ENCODE results near the gene DNAJC8.

The DNAJC8 gene

DNA sequence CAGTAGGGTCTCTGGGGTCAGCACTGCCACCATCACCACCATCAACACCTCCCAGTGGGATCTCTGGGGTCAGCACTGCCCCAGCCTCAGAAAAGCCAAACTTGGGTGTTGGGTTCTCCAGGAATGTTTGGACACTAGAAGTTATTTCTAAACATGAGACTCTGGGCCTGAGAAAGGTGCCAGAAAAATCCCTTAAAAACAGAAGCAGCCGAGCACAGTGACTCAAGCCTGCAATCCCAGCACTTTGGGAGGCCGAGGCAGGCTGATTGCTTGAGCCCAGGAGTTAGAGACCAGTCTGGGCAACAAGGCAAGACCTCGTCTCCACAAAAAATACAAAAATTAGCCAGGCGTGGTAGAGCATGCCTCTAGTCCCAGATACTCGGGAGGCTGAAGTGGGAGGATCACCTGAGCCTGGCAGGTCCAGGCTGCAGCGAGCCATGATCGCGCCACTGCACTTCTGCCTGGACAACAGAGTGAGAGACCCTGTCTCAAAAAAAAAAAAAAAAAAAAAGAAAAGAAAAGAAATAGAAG, 56.8 kb downstream of the DNAJC8 start:
- TF ChIP-seq TEAD4 (IDR thresholded peaks at IDR 0.05) (no peak), FOXM1 (IDR thresholded peaks at IDR 0.05; ENCODE audit: borderline replicate concordance, low read depth) (no peak), CREB1 (IDR thresholded peaks at IDR 0.05; ENCODE audit: low read depth) (no peak), RAD21 (IDR thresholded peaks at IDR 0.05; ENCODE audit: low read depth) (no peak), YY1 (IDR thresholded peaks at IDR 0.05; ENCODE audit: low read depth) (no peak), ZBTB7A (IDR thresholded peaks at IDR 0.05; ENCODE audit: low read depth) (no peak), TAF1 (IDR thresholded peaks at IDR 0.05; ENCODE audit: low read depth) (no peak), EP300 (IDR thresholded peaks at IDR 0.05; ENCODE audit: borderline replicate concordance) (no peak), CEBPB (IDR thresholded peaks at IDR 0.05) (no peak), NFIC (IDR thresholded peaks at IDR 0.05) (no peak), TCF12 (IDR thresholded peaks at IDR 0.05; ENCODE audit: low read depth) (no peak), EGR1 (IDR thresholded peaks at IDR 0.05) (no peak)
- TF ChIP-seq, protein P1, sequence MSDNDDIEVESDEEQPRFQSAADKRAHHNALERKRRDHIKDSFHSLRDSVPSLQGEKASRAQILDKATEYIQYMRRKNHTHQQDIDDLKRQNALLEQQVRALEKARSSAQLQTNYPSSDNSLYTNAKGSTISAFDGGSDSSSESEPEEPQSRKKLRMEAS (IDR thresholded peaks at IDR 0.05) = no peak
- TF ChIP-seq, protein P2, sequence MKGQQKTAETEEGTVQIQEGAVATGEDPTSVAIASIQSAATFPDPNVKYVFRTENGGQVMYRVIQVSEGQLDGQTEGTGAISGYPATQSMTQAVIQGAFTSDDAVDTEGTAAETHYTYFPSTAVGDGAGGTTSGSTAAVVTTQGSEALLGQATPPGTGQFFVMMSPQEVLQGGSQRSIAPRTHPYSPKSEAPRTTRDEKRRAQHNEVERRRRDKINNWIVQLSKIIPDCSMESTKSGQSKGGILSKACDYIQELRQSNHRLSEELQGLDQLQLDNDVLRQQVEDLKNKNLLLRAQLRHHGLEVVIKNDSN (IDR thresholded peaks at IDR 0.05) = no peak
- TF ChIP-seq, protein P3, sequence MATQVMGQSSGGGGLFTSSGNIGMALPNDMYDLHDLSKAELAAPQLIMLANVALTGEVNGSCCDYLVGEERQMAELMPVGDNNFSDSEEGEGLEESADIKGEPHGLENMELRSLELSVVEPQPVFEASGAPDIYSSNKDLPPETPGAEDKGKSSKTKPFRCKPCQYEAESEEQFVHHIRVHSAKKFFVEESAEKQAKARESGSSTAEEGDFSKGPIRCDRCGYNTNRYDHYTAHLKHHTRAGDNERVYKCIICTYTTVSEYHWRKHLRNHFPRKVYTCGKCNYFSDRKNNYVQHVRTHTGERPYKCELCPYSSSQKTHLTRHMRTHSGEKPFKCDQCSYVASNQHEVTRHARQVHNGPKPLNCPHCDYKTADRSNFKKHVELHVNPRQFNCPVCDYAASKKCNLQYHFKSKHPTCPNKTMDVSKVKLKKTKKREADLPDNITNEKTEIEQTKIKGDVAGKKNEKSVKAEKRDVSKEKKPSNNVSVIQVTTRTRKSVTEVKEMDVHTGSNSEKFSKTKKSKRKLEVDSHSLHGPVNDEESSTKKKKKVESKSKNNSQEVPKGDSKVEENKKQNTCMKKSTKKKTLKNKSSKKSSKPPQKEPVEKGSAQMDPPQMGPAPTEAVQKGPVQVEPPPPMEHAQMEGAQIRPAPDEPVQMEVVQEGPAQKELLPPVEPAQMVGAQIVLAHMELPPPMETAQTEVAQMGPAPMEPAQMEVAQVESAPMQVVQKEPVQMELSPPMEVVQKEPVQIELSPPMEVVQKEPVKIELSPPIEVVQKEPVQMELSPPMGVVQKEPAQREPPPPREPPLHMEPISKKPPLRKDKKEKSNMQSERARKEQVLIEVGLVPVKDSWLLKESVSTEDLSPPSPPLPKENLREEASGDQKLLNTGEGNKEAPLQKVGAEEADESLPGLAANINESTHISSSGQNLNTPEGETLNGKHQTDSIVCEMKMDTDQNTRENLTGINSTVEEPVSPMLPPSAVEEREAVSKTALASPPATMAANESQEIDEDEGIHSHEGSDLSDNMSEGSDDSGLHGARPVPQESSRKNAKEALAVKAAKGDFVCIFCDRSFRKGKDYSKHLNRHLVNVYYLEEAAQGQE (IDR thresholded peaks at IDR 0.05; ENCODE audit: low read depth) = no peak

DNA sequence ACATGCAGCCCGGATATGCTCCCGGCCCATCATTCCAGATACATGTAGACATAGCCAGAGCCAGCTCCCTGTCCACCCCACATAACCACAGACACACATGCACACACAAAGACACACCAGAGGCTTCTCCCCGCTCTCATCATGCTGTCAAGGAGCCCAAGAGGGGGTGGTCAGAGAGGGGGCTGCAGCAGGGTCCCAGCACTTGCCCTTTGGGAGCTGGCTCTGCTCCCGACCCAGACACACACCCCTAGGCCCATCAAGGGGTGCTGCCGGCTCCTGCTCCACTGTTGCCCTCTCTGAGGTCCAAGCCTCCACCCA, 58.9 kb downstream of the DNAJC8 start:
- TF ChIP-seq, protein P1 (IDR thresholded peaks at IDR 0.05) = no peak
- TF ChIP-seq YY1 (IDR thresholded peaks at IDR 0.05; ENCODE audit: low read depth) = no peak
- TF ChIP-seq CEBPB (IDR thresholded peaks at IDR 0.05) = no peak

DNA sequence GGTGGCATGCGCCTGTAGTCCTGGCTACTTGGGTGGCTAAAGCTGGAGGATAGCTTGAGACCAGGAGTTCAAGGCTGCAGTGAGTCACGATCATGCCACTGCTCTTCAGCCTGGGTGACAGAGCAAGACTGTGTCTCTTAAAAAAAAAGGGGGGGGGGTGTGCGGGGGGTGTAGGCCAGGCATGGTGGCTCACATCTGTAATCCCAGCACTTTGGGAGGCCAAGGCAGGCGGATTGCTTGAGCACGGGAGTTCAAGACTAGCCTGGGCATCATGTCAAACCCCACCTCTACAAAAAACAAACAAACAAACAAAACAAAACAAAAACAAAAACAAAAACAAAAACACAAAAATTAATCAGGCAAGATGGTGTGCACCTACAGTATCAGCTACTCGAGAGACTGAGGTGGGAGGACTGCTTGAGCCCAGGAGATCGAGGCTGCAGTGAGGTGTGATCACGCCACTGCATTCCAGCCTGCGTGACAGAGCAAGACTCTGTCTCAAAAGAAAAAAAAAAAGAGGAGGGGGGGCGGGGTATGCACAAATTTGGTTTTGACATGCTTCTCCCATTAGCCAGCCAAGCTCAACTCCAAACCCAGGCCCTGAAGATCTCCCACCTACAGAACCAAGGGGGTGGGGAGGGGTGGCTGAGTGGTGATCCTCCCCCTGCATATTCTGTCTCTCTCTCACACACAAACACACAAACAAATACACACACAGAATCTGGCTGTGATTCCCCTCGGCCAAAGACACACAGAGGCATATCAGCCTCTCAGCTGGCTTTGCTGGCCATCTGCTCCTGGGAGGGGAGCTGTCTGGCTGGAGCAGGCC, 59.5 kb downstream of the DNAJC8 start:
- TF ChIP-seq TCF12 (IDR thresholded peaks at IDR 0.05; ENCODE audit: low read depth) = no peak
- no peak for TF ChIP-seq TEAD4 (IDR thresholded peaks at IDR 0.05)
- TF ChIP-seq, protein P2 (IDR thresholded peaks at IDR 0.05) = no peak
- TF ChIP-seq FOXM1 (IDR thresholded peaks at IDR 0.05; ENCODE audit: borderline replicate concordance, low read depth) = no peak
- TF ChIP-seq, protein P1 (IDR thresholded peaks at IDR 0.05) = no peak
- TF ChIP-seq TAF1 (IDR thresholded peaks at IDR 0.05; ENCODE audit: low read depth) = no peak
- TF ChIP-seq, protein P3 (IDR thresholded peaks at IDR 0.05; ENCODE audit: low read depth) = no peak
- TF ChIP-seq ZBTB7A (IDR thresholded peaks at IDR 0.05; ENCODE audit: low read depth) = no peak
- TF ChIP-seq CREB1 (IDR thresholded peaks at IDR 0.05; ENCODE audit: low read depth) = no peak
- TF ChIP-seq RAD21 (IDR thresholded peaks at IDR 0.05; ENCODE audit: low read depth) = no peak
- no peak for TF ChIP-seq NFIC (IDR thresholded peaks at IDR 0.05)
- TF ChIP-seq EP300 (IDR thresholded peaks at IDR 0.05; ENCODE audit: borderline replicate concordance) = no peak
- TF ChIP-seq CEBPB (IDR thresholded peaks at IDR 0.05) = no peak
- TF ChIP-seq YY1 (IDR thresholded peaks at IDR 0.05; ENCODE audit: low read depth) = no peak
- TF ChIP-seq EGR1 (IDR thresholded peaks at IDR 0.05) = no peak

DNA sequence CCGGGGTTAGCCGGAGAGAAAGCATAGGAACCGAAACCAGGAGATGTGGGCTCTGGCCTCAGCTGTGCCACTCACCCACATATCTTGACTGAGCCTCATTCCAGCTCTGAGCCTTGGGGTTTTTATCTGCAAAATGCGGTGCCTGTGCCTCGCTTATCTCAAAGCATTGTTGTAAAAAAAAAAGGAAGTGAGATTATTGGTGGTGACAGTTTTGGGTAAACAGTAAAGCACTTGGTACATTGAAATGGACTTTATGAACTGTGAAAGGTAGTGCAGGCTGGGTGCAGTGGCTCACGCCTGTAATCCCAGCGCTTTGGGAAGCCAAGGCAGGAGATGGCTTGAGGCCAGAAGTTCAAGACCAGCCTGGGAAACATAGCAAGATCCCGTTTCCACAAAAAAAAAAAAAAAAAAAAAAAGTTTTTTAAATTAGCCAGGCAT, 60.1 kb downstream of the DNAJC8 start:
- TF ChIP-seq CEBPB (IDR thresholded peaks at IDR 0.05) (no peak), TEAD4 (IDR thresholded peaks at IDR 0.05) (no peak), FOXM1 (IDR thresholded peaks at IDR 0.05; ENCODE audit: borderline replicate concordance, low read depth) (no peak), ZBTB7A (IDR thresholded peaks at IDR 0.05; ENCODE audit: low read depth) (no peak), YY1 (IDR thresholded peaks at IDR 0.05; ENCODE audit: low read depth) (no peak), RAD21 (IDR thresholded peaks at IDR 0.05; ENCODE audit: low read depth) (no peak), TAF1 (IDR thresholded peaks at IDR 0.05; ENCODE audit: low read depth) (no peak), EGR1 (IDR thresholded peaks at IDR 0.05) (no peak), EP300 (IDR thresholded peaks at IDR 0.05; ENCODE audit: borderline replicate concordance) (no peak), TCF12 (IDR thresholded peaks at IDR 0.05; ENCODE audit: low read depth) (no peak), CREB1 (IDR thresholded peaks at IDR 0.05; ENCODE audit: low read depth) (no peak)
- TF ChIP-seq, protein P2 (IDR thresholded peaks at IDR 0.05) = no peak
- TF ChIP-seq, protein P1 (IDR thresholded peaks at IDR 0.05) = no peak
- TF ChIP-seq, protein P3 (IDR thresholded peaks at IDR 0.05; ENCODE audit: low read depth) = no peak
